ENCODE data around the gene NDUFS7.

- no peak for TF ChIP-seq ETV6 (conservative IDR thresholded peaks at IDR 0.05 in 1 of 2, IDR thresholded peaks at IDR 0.05 in 1 of 2; ENCODE audit: borderline replicate concordance in 1 of 2, low read depth in 1 of 2)
- TF ChIP-seq NFIC (IDR thresholded peaks at IDR 0.05; ENCODE audit: low read depth, low read length), result no peak
- TF ChIP-seq EGR1 (IDR thresholded peaks at IDR 0.05; ENCODE audit: borderline replicate concordance in 1 of 2, low read depth in 2 of 2, low read length in 2 of 2), result no peak
- TF ChIP-seq SMC3 (IDR thresholded peaks at IDR 0.05; ENCODE audit: borderline replicate concordance, low read length), result no peak
- no peak for TF ChIP-seq GABPA (IDR thresholded peaks at IDR 0.05; ENCODE audit: low read depth)
- TF ChIP-seq, protein P1, sequence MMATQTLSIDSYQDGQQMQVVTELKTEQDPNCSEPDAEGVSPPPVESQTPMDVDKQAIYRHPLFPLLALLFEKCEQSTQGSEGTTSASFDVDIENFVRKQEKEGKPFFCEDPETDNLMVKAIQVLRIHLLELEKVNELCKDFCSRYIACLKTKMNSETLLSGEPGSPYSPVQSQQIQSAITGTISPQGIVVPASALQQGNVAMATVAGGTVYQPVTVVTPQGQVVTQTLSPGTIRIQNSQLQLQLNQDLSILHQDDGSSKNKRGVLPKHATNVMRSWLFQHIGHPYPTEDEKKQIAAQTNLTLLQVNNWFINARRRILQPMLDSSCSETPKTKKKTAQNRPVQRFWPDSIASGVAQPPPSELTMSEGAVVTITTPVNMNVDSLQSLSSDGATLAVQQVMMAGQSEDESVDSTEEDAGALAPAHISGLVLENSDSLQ (IDR thresholded peaks at IDR 0.05), result no peak
- TF ChIP-seq USF2 (IDR thresholded peaks at IDR 0.05; ENCODE audit: borderline replicate concordance, low read depth, low read length), result no peak
- TF ChIP-seq, protein P2, sequence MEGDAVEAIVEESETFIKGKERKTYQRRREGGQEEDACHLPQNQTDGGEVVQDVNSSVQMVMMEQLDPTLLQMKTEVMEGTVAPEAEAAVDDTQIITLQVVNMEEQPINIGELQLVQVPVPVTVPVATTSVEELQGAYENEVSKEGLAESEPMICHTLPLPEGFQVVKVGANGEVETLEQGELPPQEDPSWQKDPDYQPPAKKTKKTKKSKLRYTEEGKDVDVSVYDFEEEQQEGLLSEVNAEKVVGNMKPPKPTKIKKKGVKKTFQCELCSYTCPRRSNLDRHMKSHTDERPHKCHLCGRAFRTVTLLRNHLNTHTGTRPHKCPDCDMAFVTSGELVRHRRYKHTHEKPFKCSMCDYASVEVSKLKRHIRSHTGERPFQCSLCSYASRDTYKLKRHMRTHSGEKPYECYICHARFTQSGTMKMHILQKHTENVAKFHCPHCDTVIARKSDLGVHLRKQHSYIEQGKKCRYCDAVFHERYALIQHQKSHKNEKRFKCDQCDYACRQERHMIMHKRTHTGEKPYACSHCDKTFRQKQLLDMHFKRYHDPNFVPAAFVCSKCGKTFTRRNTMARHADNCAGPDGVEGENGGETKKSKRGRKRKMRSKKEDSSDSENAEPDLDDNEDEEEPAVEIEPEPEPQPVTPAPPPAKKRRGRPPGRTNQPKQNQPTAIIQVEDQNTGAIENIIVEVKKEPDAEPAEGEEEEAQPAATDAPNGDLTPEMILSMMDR (IDR thresholded peaks at IDR 0.05 in 2 of 3, conservative IDR thresholded peaks at IDR 0.05 in 1 of 3; ENCODE audit: control insufficient read depth in 2 of 3, extremely low read depth in 1 of 3, insufficient read depth in 1 of 3, low read depth in 3 of 3, low read length in 3 of 3), result no peak
- no peak for TF ChIP-seq REST (IDR thresholded peaks at IDR 0.05; ENCODE audit: low read depth, low read length)
- TF ChIP-seq SMAD1 (IDR thresholded peaks at IDR 0.05; ENCODE audit: low read depth, partially characterized antibody), result no peak
- no peak for TF ChIP-seq NR2C2 (IDR thresholded peaks at IDR 0.05; ENCODE audit: borderline replicate concordance, control insufficient read depth, insufficient read length, low read depth)
- TF ChIP-seq JUNB (IDR thresholded peaks at IDR 0.05), result no peak
Observed at GRCh38 chr19:1412995-1413800, 29.5 kb downstream of the NDUFS7 start.

Measured in GM12878 (cell line).